Neural cell (in vitro differentiated cells): Measurements from ENCODE around the gene RILPL2. TPM values are rescaled to one million over a fixed set of nuclear protein-coding genes. Genes with fewer than 3 reads are reported as not detected.

Experiments used
- H2AFZ ChIP-seq: fragments of 200-600, 300-800 bp; sonication (generic), shearing (Covaris generic); 2 replicates; pipeline ENCODE4 v1.6.0; 2014; ENCODE audit warnings: low read depth, mild to moderate bottlenecking, antibody characterized with exemption, low read length, moderate library complexity
- H3F3A ChIP-seq: fragments of 200-600 bp; shearing (Covaris generic); 2 replicates; pipeline ENCODE4 v1.6.1; 2016; ENCODE audit warnings: mild to moderate bottlenecking, moderate library complexity, mixed read lengths, antibody characterized with exemption, low read length; ENCODE audit not compliant: insufficient read depth, poor library complexity, severe bottlenecking
- H3K27ac ChIP-seq: fragments of 200-600, 300-800 bp; sonication (generic), shearing (Covaris generic); 2 replicates; pipeline ENCODE4 v1.5.1; 2014; ENCODE audit warnings: mild to moderate bottlenecking, low read length, moderate library complexity
- H3K27me3 ChIP-seq: fragments of 300-800, 200-600 bp; sonication (generic), shearing (Covaris generic); 2 replicates; pipeline ENCODE4 v1.6.0; 2014; ENCODE audit warnings: mild to moderate bottlenecking, low read depth, low read length, moderate library complexity; ENCODE audit not compliant: insufficient read depth
- H3K36me3 ChIP-seq: fragments of 300-800, 200-600 bp; sonication (generic), shearing (Covaris generic); 2 replicates; pipeline ENCODE4 v1.5.1; 2014; ENCODE audit warnings: mild to moderate bottlenecking, antibody characterized with exemption, low read length, moderate library complexity; ENCODE audit not compliant: insufficient read depth
- H3K4me2 ChIP-seq: fragments of 300-800, 200-600 bp; sonication (generic), shearing (Covaris generic); 2 replicates; pipeline ENCODE4 v1.6.0; 2014; ENCODE audit warnings: mild to moderate bottlenecking, low read length
- H3K4me3 ChIP-seq: fragments of 300-800, 200-600 bp; sonication (generic), shearing (Covaris generic); 2 replicates; pipeline ENCODE4 v1.5.1; 2014; ENCODE audit warnings: mild to moderate bottlenecking, low read length, moderate library complexity
- H3K79me2 ChIP-seq: fragments of 200-600 bp; shearing (Covaris generic); replicated peaks from 2 replicates; pipeline ENCODE4 v1.6.0; 2014; ENCODE audit warnings: mild to moderate bottlenecking, low read length, moderate library complexity; ENCODE audit not compliant: insufficient read depth
- H3K9ac ChIP-seq: fragments of 300-800, 200-600 bp; sonication (generic), shearing (Covaris generic); 2 replicates; pipeline ENCODE4 v1.6.1; 2016; ENCODE audit warnings: mild to moderate bottlenecking, low read length, mixed read lengths
- H3K9me2 ChIP-seq: fragments of 200-600 bp; shearing (Covaris generic); 2 replicates; pipeline ENCODE4 v1.6.1; 2016; ENCODE audit warnings: mild to moderate bottlenecking, low read length, mixed read lengths; ENCODE audit not compliant: insufficient read depth
- H3K9me3 ChIP-seq: fragments of 200-600, 300-800 bp; sonication (generic), shearing (Covaris generic); 2 replicates; pipeline ENCODE4 v1.6.1; 2016; ENCODE audit warnings: mild to moderate bottlenecking, mixed run types, low read length, moderate library complexity, mixed read lengths
- H4K20me1 ChIP-seq: fragments of 200-600 bp; shearing (Covaris generic); 2 replicates; pipeline ENCODE4 v1.6.1; 2016; ENCODE audit warnings: mild to moderate bottlenecking, mixed run types; ENCODE audit not compliant: insufficient read depth
- EP300 ChIP-seq: fragments of 450-650 bp; conservative IDR thresholded peaks from 2 replicates; pipeline ENCODE4 v1.6.1; 2014; ENCODE audit warnings: antibody characterized with exemption, mild to moderate bottlenecking, moderate library complexity; ENCODE audit not compliant: poor library complexity, severe bottlenecking
- EZH2 ChIP-seq: fragments of 200-600, 300-800 bp; shearing (Covaris generic), sonication (generic); IDR thresholded peaks from 2 replicates; pipeline ENCODE4 v1.6.1; 2014; ENCODE audit warnings: antibody characterized with exemption, low read length, borderline replicate concordance, mild to moderate bottlenecking; ENCODE audit not compliant: insufficient read depth, poor library complexity, severe bottlenecking
- MXI1 ChIP-seq: fragments of 450-650 bp; conservative IDR thresholded peaks from 2 replicates; pipeline ENCODE4 v1.6.1; 2014; ENCODE audit warnings: antibody characterized with exemption, mild to moderate bottlenecking; ENCODE audit not compliant: poor library complexity, severe bottlenecking
- POLR2AphosphoS5 ChIP-seq: IDR thresholded peaks from 2 replicates; pipeline ENCODE4 v1.6.1; 2012
- REST ChIP-seq: IDR thresholded peaks from 2 replicates; pipeline ENCODE4 v1.6.1; 2012; ENCODE audit warnings: borderline replicate concordance
- SMC3 ChIP-seq: fragments of 450-650 bp; conservative IDR thresholded peaks from 2 replicates; pipeline ENCODE4 v1.6.1; 2014; ENCODE audit warnings: antibody characterized with exemption, mild to moderate bottlenecking, moderate library complexity; ENCODE audit not compliant: poor library complexity
- TAF1 ChIP-seq: IDR thresholded peaks from 2 replicates; pipeline ENCODE4 v1.6.1; 2012; ENCODE audit warnings: low read depth
- polyA plus RNA-seq: library from polyadenylated mRNA; depleted of rRNA; stranded (reverse); fragments of >200 nt; gene quantifications from 2 replicates; pipeline ENCODE4 v1.2.3, GENCODE V29; 2014
- TF ChIP-seq, protein P1 (sequence below): fragments of 450-650 bp; IDR thresholded peaks from 2 replicates; pipeline ENCODE4 v1.5.1; 2014; ENCODE audit warnings: antibody characterized with exemption, mild to moderate bottlenecking, moderate library complexity; ENCODE audit not compliant: poor library complexity, severe bottlenecking

RILPL2 gene
- polyA plus RNA-seq, 1 donor from 2014 or later, result 0.07 TPM

DNA sequence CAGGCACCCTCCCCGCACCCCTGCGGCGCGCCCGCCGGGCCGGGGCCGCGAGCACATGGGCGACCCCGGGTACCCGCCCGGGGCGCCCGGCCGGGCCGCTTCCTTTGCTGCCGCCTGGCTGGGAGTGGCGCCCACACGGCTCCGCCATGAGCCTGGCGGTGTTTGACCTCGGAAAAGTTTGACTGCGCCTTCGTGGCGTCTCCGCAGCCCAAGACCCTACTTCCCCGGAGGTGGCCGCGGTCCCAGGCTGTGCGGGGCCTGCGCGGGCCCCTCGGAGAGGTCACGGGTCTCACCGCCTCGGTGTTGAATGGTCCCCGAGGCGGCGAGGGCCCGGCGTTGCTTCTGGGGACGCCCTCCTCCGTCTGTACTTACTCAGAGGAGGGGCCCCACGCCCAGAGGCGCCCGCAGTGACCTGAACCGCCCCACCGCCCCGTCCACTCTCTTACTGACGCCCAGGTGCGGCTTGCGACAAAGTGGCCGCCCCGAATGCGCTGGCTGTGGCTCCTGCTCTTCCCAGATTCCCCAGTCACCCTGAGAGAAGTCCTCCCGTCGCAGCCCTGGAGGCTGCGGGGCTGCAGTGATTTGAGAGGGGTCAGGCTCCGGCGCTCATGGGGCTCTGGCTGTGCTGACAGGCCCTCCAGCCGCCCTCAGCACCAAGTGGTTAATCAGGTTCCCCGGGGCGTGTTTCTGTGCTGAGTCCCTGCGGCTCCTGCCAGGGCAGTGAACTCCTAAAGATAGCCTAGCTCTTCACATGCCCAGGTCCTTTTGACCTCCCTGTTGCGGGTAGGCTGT, 46.7 kb downstream of the RILPL2 start:
- H4K20me1 ChIP-seq, result no peaks in the 10 kb centered on the region

DNA sequence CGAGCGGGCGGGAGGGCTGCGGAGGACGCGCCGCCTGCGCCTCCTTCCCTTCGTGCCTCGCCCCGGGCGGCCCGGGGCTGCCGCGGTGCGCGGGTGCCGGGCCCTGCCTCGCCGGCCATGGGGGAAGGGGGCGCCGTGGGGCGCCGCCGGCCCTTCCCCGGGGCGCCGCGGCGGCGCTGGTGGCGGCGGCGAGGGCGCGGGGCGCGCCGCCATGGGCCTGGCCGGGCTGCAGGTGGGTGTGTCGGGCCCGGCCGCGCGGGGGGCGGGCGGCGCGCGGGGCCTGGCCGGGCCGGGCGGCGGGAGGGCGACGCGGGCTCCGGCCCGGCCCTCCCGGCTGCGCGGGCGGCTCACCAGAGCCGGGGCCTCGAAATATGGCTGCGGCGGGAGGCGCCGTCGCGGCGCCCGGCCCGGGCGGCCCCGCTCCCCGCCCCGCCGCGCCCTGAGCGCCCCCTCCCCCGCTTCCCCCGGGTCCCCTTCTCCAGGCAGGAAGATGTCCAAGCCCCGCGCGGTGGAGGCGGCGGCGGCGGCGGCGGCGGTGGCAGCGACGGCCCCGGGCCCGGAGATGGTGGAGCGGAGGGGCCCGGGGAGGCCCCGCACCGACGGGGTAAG, 47.4 kb downstream of the RILPL2 start:
- Histone ChIP-seq H3K36me3 (no peaks in the 10 kb centered on the region), H3K4me2 (no peak overlapping the region), H3K27me3 (no peaks in the 10 kb centered on the region), H4K20me1 (no peaks in the 10 kb centered on the region), H3F3A (no peaks in the 10 kb centered on the region), H3K9me3 (no peaks in the 10 kb centered on the region), H3K79me2 (peaks cover 12% of the 10 kb centered on the region), H3K9me2 (no peaks in the 10 kb centered on the region), H3K4me3 (no peak overlapping the region), H3K27ac (no peak overlapping the region), H3K9ac (peak overlapping the region; percentile 53), H2AFZ (no peak overlapping the region)
- TF ChIP-seq POLR2AphosphoS5 (no peak), MXI1 (no peak), EP300 (no peak), TAF1 (no peak)
- TF ChIP-seq, protein P1, sequence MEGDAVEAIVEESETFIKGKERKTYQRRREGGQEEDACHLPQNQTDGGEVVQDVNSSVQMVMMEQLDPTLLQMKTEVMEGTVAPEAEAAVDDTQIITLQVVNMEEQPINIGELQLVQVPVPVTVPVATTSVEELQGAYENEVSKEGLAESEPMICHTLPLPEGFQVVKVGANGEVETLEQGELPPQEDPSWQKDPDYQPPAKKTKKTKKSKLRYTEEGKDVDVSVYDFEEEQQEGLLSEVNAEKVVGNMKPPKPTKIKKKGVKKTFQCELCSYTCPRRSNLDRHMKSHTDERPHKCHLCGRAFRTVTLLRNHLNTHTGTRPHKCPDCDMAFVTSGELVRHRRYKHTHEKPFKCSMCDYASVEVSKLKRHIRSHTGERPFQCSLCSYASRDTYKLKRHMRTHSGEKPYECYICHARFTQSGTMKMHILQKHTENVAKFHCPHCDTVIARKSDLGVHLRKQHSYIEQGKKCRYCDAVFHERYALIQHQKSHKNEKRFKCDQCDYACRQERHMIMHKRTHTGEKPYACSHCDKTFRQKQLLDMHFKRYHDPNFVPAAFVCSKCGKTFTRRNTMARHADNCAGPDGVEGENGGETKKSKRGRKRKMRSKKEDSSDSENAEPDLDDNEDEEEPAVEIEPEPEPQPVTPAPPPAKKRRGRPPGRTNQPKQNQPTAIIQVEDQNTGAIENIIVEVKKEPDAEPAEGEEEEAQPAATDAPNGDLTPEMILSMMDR, result no peak

More for the DNA sequence above, 46.7 kb downstream of the RILPL2 start:
- peak overlapping the region; percentile 53 for H3K9ac ChIP-seq
- H3K4me3 ChIP-seq, result peak overlapping the region; percentile 80
- peaks cover 12% of the 10 kb centered on the region for H3K79me2 ChIP-seq
- no peaks in the 10 kb centered on the region for H3K9me2 ChIP-seq
- no peak overlapping the region for H2AFZ ChIP-seq
- no peak overlapping the region for H3K27ac ChIP-seq
- no peaks in the 10 kb centered on the region for H3K9me3 ChIP-seq
- H3K36me3 ChIP-seq, result no peaks in the 10 kb centered on the region
- no peaks in the 10 kb centered on the region for H3F3A ChIP-seq
- TF ChIP-seq EZH2, result no peak
- peak; percentile 66 for TF ChIP-seq MXI1
- H3K4me2 ChIP-seq, result peak overlapping the region; percentile 60
- H3K27me3 ChIP-seq, result no peaks in the 10 kb centered on the region

- peak overlapping the region; percentile 85 for H2AFZ ChIP-seq
- no peaks in the 10 kb centered on the region for H3K36me3 ChIP-seq
- no peaks in the 10 kb centered on the region for H3K27me3 ChIP-seq
- H3K9ac ChIP-seq, result peak overlapping the region; percentile 83
- peak overlapping the region; percentile 79 for H3K4me3 ChIP-seq
- peaks cover 12% of the 10 kb centered on the region for H3K79me2 ChIP-seq
- TF ChIP-seq EP300 (no peak), REST (peak; percentile 41), SMC3 (no peak), MXI1 (peak; percentile 34)
- TF ChIP-seq, protein P1, result no peak
- no peaks in the 10 kb centered on the region for H3K9me3 ChIP-seq
- no peaks in the 10 kb centered on the region for H3K9me2 ChIP-seq
- H3F3A ChIP-seq, result no peaks in the 10 kb centered on the region
- peak overlapping the region; percentile 86 for H3K4me2 ChIP-seq
- no peaks in the 10 kb centered on the region for H4K20me1 ChIP-seq
- peak overlapping the region; percentile 82 for H3K27ac ChIP-seq
Observed at GRCh38 chr12:123388177-123388950, 48.1 kb downstream of the RILPL2 start.
